Endodermal cell (in vitro differentiated cells): ENCODE measurements around the gene CAND2. TPM values are rescaled to one million over a fixed set of nuclear protein-coding genes. Genes with fewer than 3 reads are reported as not detected.

Experiments used
- DNase-seq: peaks from one replicate; pipeline ENCODE4 v3.0.0-alpha.2; 2017
- H3K27ac ChIP-seq: 2 replicates; pipeline ENCODE4 v1.5.1; 2013; ENCODE audit warnings: mild to moderate bottlenecking, low read depth, low read length, moderate library complexity
- H3K27me3 ChIP-seq: 2 replicates; pipeline ENCODE4 v1.6.1; 2013; ENCODE audit warnings: mild to moderate bottlenecking, low read length, moderate library complexity; ENCODE audit not compliant: insufficient read depth, control insufficient read depth, poor library complexity, severe bottlenecking
- H3K36me3 ChIP-seq: 2 replicates; pipeline ENCODE4 v1.7.0; 2013; ENCODE audit warnings: mild to moderate bottlenecking, low read length, moderate library complexity; ENCODE audit not compliant: control insufficient read depth, insufficient read depth
- H3K4me1 ChIP-seq: one replicate; pipeline ENCODE4 v1.7.0; 2013; ENCODE audit warnings: low read length; ENCODE audit not compliant: control insufficient read depth, insufficient read depth
- H3K4me3 ChIP-seq: 2 replicates; pipeline ENCODE4 v1.5.1; 2013; ENCODE audit warnings: mild to moderate bottlenecking, low read length, moderate library complexity
- H3K9ac ChIP-seq: 2 replicates; pipeline ENCODE4 v1.6.1; 2013; ENCODE audit warnings: mild to moderate bottlenecking, low read length, moderate library complexity; ENCODE audit not compliant: poor library complexity, severe bottlenecking; ENCODE audit errors: extremely low read depth
- H3K9me3 ChIP-seq: 2 replicates; pipeline ENCODE4 v1.6.1; 2013; ENCODE audit warnings: mild to moderate bottlenecking, low read length, moderate library complexity; ENCODE audit not compliant: control insufficient read depth
- H3K27ac Mint-ChIP-seq: 2 replicates; pipeline ENCODE4 v1.8.0; 2020; ENCODE audit warnings: mixed read lengths
- H3K27me3 Mint-ChIP-seq: 2 replicates; pipeline ENCODE4 v1.8.0; 2021; ENCODE audit warnings: mild to moderate bottlenecking, mixed read lengths; ENCODE audit not compliant: insufficient read depth
- H3K36me3 Mint-ChIP-seq: 2 replicates; pipeline ENCODE4 v1.8.0; 2020; ENCODE audit warnings: low read depth, mixed read lengths
- H3K4me1 Mint-ChIP-seq: 2 replicates; pipeline ENCODE4 v1.8.0; 2020; ENCODE audit warnings: mixed read lengths
- H3K4me3 Mint-ChIP-seq: 2 replicates; pipeline ENCODE4 v1.8.0; 2020; ENCODE audit warnings: mild to moderate bottlenecking, moderate library complexity, mixed read lengths
- H3K9me3 Mint-ChIP-seq: 2 replicates; pipeline ENCODE4 v1.8.0; 2020; ENCODE audit warnings: mild to moderate bottlenecking, mixed read lengths
- WGBS, 2 experiments: methylation state at CpG; one replicate each; pipeline versions ENCODE4 v1.1.5 to v1.1.7; 2013; ENCODE audit warnings: missing lambda C conversion rate in 2 of 2, mixed read lengths in 1 of 2; ENCODE audit not compliant: insufficient coverage in 1 of 2, insufficient read length in 1 of 2; 5-methylcytosine and 5-hydroxymethylcytosine counted together
- total RNA-seq, 2 donors: library from RNA; stranded (reverse); fragmentation: NEBNext Ultra II Directional in 1 of 2; extraction: Animal tissue kit (Norgen Biotek cat#: 25700) in 1 of 2; gene quantifications; 2 replicates in 1 of 2; 3 replicates in 1 of 2; pipeline ENCODE4 v1.2.1, GENCODE V29; 2021
- TF ChIP-seq, protein P1 (sequence below): fragments of 200-600 bp; sonication (generic); conservative IDR thresholded peaks from 2 replicates; pipeline ENCODE4 v1.5.0; 2021; ENCODE audit warnings: antibody characterized with exemption, mild to moderate bottlenecking

CAND2 gene
- total RNA-seq, 2 donors from 2014 or later: 7.8 to 15.0 TPM

DNA sequence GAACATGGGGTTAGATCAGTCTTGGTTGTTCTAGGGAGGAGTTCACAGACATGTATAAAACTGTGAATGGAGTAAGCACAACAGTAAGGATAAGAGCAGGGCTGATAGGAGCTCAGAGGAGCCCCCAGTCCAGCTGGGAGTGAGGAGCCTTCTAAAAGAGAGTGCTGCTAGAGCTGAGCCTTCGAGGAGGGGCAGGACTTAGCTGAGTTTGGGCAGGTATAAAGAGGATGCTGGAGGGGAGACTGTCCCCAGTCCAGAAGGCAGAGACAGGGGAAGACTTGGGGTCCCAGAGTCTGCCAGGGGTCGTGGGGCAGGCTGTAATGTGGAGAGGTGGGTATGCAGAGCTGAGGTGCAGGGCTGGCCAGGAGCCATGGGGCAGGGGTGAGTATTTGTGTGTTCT lies 12.1 kb downstream of the CAND2 start:
- Histone ChIP-seq H3K9ac (no peak overlapping the region), H3K4me1 (no peaks in the 10 kb centered on the region), H3K27me3 (no peaks in the 10 kb centered on the region), H3K36me3 (peaks cover 8% of the 10 kb centered on the region), H3K9me3 (no peaks in the 10 kb centered on the region), H3K4me3 (no peak overlapping the region), H3K27ac (no peak overlapping the region)
- WGBS, 2 experiments: 82 to 85% methylated on average over 2 of the region's 2 CpGs
- no peak overlapping the region for H3K27ac Mint-ChIP-seq
- H3K4me1 Mint-ChIP-seq: peaks cover 7% of the 10 kb centered on the region
- no peaks in the 10 kb centered on the region for H3K9me3 Mint-ChIP-seq
- peaks cover 10% of the 10 kb centered on the region for H3K27me3 Mint-ChIP-seq
- peaks cover 2% of the 10 kb centered on the region for H3K36me3 Mint-ChIP-seq
- no peak overlapping the region for H3K4me3 Mint-ChIP-seq
- TF ChIP-seq, protein P1, sequence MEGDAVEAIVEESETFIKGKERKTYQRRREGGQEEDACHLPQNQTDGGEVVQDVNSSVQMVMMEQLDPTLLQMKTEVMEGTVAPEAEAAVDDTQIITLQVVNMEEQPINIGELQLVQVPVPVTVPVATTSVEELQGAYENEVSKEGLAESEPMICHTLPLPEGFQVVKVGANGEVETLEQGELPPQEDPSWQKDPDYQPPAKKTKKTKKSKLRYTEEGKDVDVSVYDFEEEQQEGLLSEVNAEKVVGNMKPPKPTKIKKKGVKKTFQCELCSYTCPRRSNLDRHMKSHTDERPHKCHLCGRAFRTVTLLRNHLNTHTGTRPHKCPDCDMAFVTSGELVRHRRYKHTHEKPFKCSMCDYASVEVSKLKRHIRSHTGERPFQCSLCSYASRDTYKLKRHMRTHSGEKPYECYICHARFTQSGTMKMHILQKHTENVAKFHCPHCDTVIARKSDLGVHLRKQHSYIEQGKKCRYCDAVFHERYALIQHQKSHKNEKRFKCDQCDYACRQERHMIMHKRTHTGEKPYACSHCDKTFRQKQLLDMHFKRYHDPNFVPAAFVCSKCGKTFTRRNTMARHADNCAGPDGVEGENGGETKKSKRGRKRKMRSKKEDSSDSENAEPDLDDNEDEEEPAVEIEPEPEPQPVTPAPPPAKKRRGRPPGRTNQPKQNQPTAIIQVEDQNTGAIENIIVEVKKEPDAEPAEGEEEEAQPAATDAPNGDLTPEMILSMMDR: no peak
- no peak for DNase-seq

DNA sequence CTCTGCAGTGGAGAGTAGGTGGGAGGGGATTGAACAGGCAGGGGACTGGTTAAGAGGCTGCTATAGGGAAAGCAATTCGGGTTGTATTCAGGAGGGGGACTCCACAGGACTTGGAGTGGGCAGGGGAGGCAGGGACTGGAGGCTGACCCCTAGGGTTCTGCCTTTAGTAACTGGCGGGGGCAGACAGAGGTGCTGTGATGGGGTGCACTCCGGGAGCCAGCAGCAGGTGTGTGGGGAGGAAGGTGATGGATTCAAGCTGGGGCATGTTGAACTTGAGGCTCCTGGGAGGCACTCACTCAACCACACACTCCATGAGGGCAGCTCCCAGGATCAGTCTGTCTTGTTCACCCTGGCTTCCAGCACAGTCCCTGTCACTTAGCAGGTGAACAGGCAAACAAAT lies 12.5 kb downstream of the CAND2 start:
- no peak overlapping the region for H3K4me3 ChIP-seq
- H3K9me3 Mint-ChIP-seq: no peaks in the 10 kb centered on the region

DNA sequence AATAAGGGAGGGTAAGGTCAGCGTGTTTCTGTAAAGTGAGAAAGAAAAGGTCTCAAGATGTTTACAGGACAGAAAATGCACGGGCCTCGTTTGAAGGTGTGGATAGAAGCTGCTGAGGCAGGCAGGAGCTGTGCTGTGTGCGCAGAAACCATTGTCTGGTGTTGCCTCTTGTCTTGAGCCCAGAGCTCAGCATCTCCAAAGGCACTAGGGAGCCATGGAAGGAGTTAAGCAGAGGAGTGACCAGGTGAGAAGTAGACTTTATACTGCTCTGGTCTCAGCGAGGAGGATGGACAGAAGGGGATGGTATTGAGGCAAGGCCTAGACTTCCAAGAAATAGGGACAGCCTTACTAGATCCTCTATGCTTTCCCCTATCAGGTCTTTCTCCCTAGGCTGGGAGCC lies 13.0 kb downstream of the CAND2 start:
- Histone ChIP-seq H3K4me3 (peak overlapping the region; percentile 74), H3K36me3 (peaks cover 6% of the 10 kb centered on the region), H3K27ac (no peak overlapping the region), H3K4me1 (no peaks in the 10 kb centered on the region), H3K9me3 (no peaks in the 10 kb centered on the region), H3K9ac (peak overlapping the region; percentile 22), H3K27me3 (no peaks in the 10 kb centered on the region)
- Mint-ChIP-seq H3K27ac (no peak overlapping the region), H3K27me3 (peaks cover 10% of the 10 kb centered on the region), H3K4me1 (peaks cover 7% of the 10 kb centered on the region), H3K9me3 (no peaks in the 10 kb centered on the region), H3K4me3 (peak overlapping the region; percentile 42), H3K36me3 (peaks cover 2% of the 10 kb centered on the region)
- TF ChIP-seq, protein P1: no peak
- 91 to 100% methylated on average over 4 to 5 of the region's 5 CpGs for WGBS, 2 experiments
- DNase-seq: peak; percentile 49

More for the DNA sequence above, 12.5 kb downstream of the CAND2 start:
- Histone ChIP-seq H3K27me3 (no peaks in the 10 kb centered on the region), H3K27ac (no peak overlapping the region), H3K9ac (no peak overlapping the region), H3K9me3 (no peaks in the 10 kb centered on the region), H3K36me3 (peaks cover 8% of the 10 kb centered on the region), H3K4me1 (no peaks in the 10 kb centered on the region)
- Mint-ChIP-seq H3K4me1 (peaks cover 7% of the 10 kb centered on the region), H3K36me3 (peaks cover 2% of the 10 kb centered on the region), H3K4me3 (no peak overlapping the region), H3K27ac (no peak overlapping the region), H3K27me3 (peaks cover 10% of the 10 kb centered on the region)
- WGBS, 2 experiments: 50 to 94% methylated on average over 1 to 3 of the region's 3 CpGs
- TF ChIP-seq, protein P1: no peak
- DNase-seq: no peak
